ENCODE measurements around the gene BCAN. TPM values are rescaled to one million over a fixed set of nuclear protein-coding genes. Genes with fewer than 3 reads are reported as not detected.

The BCAN gene
- polyA plus RNA-seq, 2 of the 4 experiments (the other 2 are of a cell fraction): not detected

DNA sequence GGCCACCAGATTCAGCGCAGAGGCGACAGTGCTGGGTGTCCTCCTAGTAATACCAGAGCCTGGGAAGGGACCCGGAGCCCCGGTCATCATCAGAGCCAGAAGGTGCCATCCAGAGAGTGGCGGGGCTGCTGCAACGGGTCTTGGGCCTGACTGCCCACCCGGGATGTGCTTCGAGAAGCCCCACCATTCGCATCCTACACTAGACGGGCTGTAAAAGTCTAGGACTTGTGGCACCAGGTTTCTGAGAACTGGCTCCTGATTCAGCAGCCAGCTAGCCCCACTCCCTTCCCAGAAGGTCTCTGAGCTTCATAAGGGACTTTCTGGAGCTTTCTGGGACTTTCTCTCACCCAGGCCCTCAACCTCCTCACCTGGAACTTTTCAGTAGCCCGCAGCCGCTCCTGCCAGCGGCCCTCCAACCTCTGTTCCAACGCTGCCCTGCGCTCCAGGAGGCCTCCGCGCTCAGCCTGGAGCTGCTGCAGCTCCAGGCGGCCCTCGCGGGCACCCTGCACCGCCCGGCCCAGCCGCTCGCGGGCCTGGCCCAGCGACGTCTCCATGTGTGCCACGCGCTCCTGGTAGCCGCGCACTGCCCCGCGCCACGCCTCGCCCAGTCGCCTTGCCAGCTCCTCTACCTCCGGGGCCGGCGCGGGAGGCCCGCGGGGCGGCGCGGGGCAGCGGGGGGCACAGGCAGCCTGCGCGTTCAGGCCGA is 34.4 kb downstream of the BCAN start:
- POLR2A ChIA-PET: interaction anchor here (1.2 kb wide), 1 partner anchor 15 kb away, joined by 4 read pairs; no protein-coding TSS in a partner anchor
- no peak overlapping the region for H3K4me2 ChIP-seq
- no peak for FAIRE-seq
- no peak for TF ChIP-seq EHF (CRISPR knock-in tag; IDR thresholded peaks at IDR 0.05)
- TF ChIP-seq, protein P1, sequence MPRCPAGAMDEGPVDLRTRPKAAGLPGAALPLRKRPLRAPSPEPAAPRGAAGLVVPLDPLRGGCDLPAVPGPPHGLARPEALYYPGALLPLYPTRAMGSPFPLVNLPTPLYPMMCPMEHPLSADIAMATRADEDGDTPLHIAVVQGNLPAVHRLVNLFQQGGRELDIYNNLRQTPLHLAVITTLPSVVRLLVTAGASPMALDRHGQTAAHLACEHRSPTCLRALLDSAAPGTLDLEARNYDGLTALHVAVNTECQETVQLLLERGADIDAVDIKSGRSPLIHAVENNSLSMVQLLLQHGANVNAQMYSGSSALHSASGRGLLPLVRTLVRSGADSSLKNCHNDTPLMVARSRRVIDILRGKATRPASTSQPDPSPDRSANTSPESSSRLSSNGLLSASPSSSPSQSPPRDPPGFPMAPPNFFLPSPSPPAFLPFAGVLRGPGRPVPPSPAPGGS (IDR thresholded peaks at IDR 0.05): no peak
- no peak for TF ChIP-seq CBX8 (IDR thresholded peaks at IDR 0.05)
- TF ChIP-seq POLR2A (IDR thresholded peaks at IDR 0.05; ENCODE audit: low read length): no peak
- no peak for TF ChIP-seq NPAS2 (CRISPR knock-in tag; IDR thresholded peaks at IDR 0.05; ENCODE audit: borderline replicate concordance)
- TF ChIP-seq ZSCAN20 (CRISPR knock-in tag; IDR thresholded peaks at IDR 0.05): no peak
- H3K4me1 ChIP-seq: peaks cover 13% of the 10 kb centered on the region
- peak overlapping the region in 1 of 2 experiments; percentile 8; a peak in 1 of 6 replicates for H3K27ac ChIP-seq
- WGBS (ENCODE audit: missing lambda C conversion rate): 96% methylated on average over 40 of the region's 49 CpGs
- no peak overlapping the region for H3K4me3 ChIP-seq
- CTCF ChIA-PET: interaction anchor here (1.7 to 52.1 kb wide), 8 partner anchors 14 to 214 kb away, joined by 6 to 2258 read pairs (median 120); partner anchors contain the start of genes CRABP2, HAPLN2, ISG20L2 and METTL25B
- 0 out of 6 replicates have a peak, but pooled peaks of 1 of the 2 experiments have one; percentile 4 for ATAC-seq
- H3K9me3 ChIP-seq: no peaks in the 10 kb centered on the region
- no peak for DNase-seq (ENCODE audit: low read depth in 1 of 2, low spot score in 1 of 2)

DNA sequence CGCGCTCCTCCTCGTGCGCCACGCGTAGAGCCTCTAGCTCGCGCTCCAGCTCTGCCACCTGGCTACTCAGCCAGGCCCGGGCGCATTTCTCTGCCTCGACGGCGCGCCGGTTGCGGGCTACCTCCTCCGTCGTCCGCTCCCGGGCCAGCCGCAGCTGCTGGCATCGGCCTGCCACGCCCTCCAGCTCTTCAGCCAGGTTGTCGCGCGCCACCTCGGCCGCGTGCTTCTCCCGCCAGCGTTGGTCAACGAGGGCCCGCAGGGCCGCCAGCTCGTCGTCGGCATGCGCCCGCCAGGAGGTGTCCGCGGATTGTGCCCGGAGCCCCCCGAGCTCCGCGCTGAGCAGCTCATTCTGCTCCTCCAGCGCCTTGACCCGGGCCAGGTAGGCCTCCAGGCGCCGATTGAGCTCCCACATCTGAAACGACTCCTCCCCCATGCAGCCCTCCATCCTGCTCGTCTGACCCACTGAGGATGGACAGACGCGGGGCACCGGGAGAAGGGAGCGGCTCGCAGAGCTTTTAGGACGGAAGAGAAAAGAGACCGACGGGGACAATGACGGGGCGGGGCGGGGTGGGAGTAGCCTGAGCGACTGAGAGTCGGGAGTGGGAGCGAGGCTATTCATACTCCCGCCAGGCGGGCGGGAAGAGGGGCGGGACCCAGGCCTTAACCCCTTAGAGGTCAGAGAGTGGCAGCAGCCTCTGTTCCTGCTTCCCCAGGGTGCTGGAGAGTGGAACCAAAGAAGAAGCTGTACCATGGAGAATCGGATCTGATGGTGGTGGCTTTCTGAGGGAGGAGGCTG is 35.1 kb downstream of the BCAN start, which contains the start of gene NES:
NES (minus strand) TSS at position 588 of the 796 bp plus-strand sequence; CDS start at position 445, 143 bp downstream.
- Histone ChIP-seq H3K27ac (peak within 1 kb of the TSS; percentile 68 to 75), H3K9me3 (no peaks in the 10 kb centered on the region), H3K4me2 (peak within 1 kb of the TSS; percentile 94), H3K4me3 (peak within 1 kb of the TSS; percentile 30; the same call in 2 of the 3 replicates), H3K4me1 (peaks cover 13% of the 10 kb centered on the region)
- ATAC-seq (peak in 1 of 2 experiments; percentile 71; a peak in 3 of 6 replicates), FAIRE-seq (no peak), DNase-seq (ENCODE audit: low read depth in 1 of 2, low spot score in 1 of 2) (peak in 1 of 2 experiments; percentile 44)
- POLR2A ChIA-PET: interaction anchor here (1.2 to 1.4 kb wide), 2 partner anchors 16 to 52 kb away, joined by 3 to 4 read pairs; no protein-coding TSS in a partner anchor
- CTCF ChIA-PET: interaction anchor here (0.7 to 52.1 kb wide), 15 partner anchors 13 to 279 kb away, joined by 3 to 2258 read pairs (median 6); partner anchors contain the start of genes CRABP2, HAPLN2, ISG20L2 and LRRC71
- TF ChIP-seq RCOR1 (IDR thresholded peaks at IDR 0.05; ENCODE audit: low read depth, low read length) (no peak), ZFP36 (IDR thresholded peaks at IDR 0.05; ENCODE audit: borderline replicate concordance, partially characterized antibody) (peak; percentile 61)
- WGBS (ENCODE audit: missing lambda C conversion rate): 91% methylated on average over 58 of the region's 70 CpGs

DNA sequence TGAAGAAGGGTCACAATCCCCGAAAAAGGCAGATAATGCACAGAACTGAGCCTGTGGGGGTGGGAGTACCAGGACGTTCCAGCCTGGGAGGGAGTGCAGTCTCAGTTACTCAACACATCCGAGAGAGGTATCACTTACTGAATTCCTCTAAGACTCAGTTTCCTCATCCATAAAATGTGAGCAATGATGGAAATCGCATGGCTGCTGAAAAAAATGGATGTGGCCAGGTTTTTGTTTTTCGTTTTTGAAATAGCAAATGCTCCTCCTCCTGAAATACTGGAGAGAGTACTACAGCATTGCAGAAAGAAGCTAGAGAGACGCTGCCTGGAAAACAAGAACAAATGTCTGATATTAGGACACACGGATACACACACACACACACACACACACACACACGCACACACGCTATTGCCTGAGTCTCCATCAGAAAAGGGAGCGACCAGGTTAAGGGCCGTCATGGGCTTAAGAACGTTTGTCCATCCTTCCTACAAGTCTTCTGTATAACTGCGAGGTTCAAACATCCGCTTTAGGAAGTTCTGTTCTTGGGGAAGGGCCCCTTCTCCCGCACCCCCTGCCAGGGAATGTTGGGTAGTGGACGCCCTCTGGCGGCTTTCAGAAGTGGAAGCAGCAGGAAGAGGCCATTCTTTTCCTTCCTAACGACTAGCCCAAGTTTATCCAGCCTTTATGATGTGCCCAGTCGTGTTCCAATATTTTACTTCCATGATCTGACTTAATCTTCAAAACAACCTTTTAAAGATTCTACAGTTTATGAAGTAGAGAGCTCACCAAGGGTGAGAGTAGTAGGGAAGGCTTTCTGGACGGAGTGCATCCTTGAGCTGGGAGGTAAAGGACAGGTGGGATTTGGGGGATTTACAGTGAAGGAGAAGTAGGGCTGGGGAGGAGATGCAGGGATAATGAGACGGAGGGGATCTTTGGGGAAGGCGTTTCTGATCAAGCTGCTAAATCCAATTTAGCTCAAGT is 36.0 kb downstream of the BCAN start:
- Histone ChIP-seq H3K4me2 (peak overlapping the region; percentile 94), H3K9me3 (no peaks in the 10 kb centered on the region), H3K27ac (peak overlapping the region; percentile 68 to 75), H3K4me3 (peak overlapping the region; percentile 30; the same call in 2 of the 3 replicates), H3K4me1 (peaks cover 13% of the 10 kb centered on the region)
- DNase-seq (ENCODE audit: low read depth in 1 of 2, low spot score in 1 of 2) (peak; percentile 72 to 85), FAIRE-seq (peak; percentile 54), ATAC-seq (peak; percentile 72 to 84; a peak in 5 of 6 replicates)
- WGBS (ENCODE audit: missing lambda C conversion rate): 13% methylated on average over 22 of the region's 22 CpGs
- CTCF ChIA-PET: interaction anchor here (0.6 to 52.1 kb wide), 24 partner anchors 8 to 278 kb away, joined by 3 to 2258 read pairs (median 4); partner anchors contain the start of genes BCAN, CRABP2, HAPLN2 and INSRR
- POLR2A ChIA-PET: interaction anchor here (1.0 to 1.4 kb wide), 3 partner anchors 17 to 53 kb away, joined by 3 to 4 read pairs (median 3); no protein-coding TSS in a partner anchor
- TF ChIP-seq RAD21 (conservative IDR thresholded peaks at IDR 0.05 in 1 of 2, IDR thresholded peaks at IDR 0.05 in 1 of 2) (peak; percentile 94 to 96), HEYL (CRISPR knock-in tag; IDR thresholded peaks at IDR 0.05) (no peak), MAFK (IDR thresholded peaks at IDR 0.05; ENCODE audit: partially characterized antibody) (no peak), CBX8 (IDR thresholded peaks at IDR 0.05) (no peak), EHMT2 (IDR thresholded peaks at IDR 0.05; ENCODE audit: low read depth) (no peak), E2F6 (IDR thresholded peaks at IDR 0.05; ENCODE audit: borderline replicate concordance, low read depth) (no peak), SREBF2 (IDR thresholded peaks at IDR 0.05) (no peak), HOXB13 (CRISPR knock-in tag; IDR thresholded peaks at IDR 0.05; ENCODE audit: low read depth) (no peak), KDM1A (IDR thresholded peaks at IDR 0.05; ENCODE audit: low read depth) (0 out of 2 replicates have a peak, but pooled peaks have one; percentile 32), EP300 (IDR thresholded peaks at IDR 0.05) (no peak), SMC3 (IDR thresholded peaks at IDR 0.05) (peak; percentile 97)
- TF ChIP-seq, protein P2, sequence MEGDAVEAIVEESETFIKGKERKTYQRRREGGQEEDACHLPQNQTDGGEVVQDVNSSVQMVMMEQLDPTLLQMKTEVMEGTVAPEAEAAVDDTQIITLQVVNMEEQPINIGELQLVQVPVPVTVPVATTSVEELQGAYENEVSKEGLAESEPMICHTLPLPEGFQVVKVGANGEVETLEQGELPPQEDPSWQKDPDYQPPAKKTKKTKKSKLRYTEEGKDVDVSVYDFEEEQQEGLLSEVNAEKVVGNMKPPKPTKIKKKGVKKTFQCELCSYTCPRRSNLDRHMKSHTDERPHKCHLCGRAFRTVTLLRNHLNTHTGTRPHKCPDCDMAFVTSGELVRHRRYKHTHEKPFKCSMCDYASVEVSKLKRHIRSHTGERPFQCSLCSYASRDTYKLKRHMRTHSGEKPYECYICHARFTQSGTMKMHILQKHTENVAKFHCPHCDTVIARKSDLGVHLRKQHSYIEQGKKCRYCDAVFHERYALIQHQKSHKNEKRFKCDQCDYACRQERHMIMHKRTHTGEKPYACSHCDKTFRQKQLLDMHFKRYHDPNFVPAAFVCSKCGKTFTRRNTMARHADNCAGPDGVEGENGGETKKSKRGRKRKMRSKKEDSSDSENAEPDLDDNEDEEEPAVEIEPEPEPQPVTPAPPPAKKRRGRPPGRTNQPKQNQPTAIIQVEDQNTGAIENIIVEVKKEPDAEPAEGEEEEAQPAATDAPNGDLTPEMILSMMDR (IDR thresholded peaks at IDR 0.05): peak; percentile 96
- TF ChIP-seq, protein P3, sequence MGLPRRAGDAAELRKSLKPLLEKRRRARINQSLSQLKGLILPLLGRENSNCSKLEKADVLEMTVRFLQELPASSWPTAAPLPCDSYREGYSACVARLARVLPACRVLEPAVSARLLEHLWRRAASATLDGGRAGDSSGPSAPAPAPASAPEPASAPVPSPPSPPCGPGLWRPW (IDR thresholded peaks at IDR 0.05): no peak
- TF ChIP-seq, protein P1 (IDR thresholded peaks at IDR 0.05): no peak
- TF ChIP-seq, protein P4, sequence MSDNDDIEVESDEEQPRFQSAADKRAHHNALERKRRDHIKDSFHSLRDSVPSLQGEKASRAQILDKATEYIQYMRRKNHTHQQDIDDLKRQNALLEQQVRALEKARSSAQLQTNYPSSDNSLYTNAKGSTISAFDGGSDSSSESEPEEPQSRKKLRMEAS (IDR thresholded peaks at IDR 0.05): no peak

All from A549 (cell line).